HepG2 (cell line): ENCODE data around the gene ARL17B. TPM values are rescaled to one million over a fixed set of nuclear protein-coding genes. Genes with fewer than 3 reads are reported as not detected.
A peak's percentile ranks its signal among the peaks of the same experiment; 100 is the strongest.

Experiments used
- ELF4 ChIP-seq: sonication (generic); formaldehyde crosslinking; IDR thresholded peaks from 2 replicates; pipeline ENCODE4 v1.5.0; 2020; ENCODE audit warnings: missing genetic modification reagents, mild to moderate bottlenecking, moderate library complexity, borderline replicate concordance
- KAT8 ChIP-seq: IDR thresholded peaks from 2 replicates; pipeline ENCODE4 v1.6.1; 2016; ENCODE audit warnings: missing genetic modification reagents, missing compliant biosample characterization
- ZFP90 ChIP-seq: sonication (generic); formaldehyde crosslinking; IDR thresholded peaks from 2 replicates; pipeline ENCODE4 v1.8.0; 2022; ENCODE audit warnings: missing genetic modification reagents, mild to moderate bottlenecking, inconsistent platforms, borderline replicate concordance
- ZNF136 ChIP-seq: sonication (generic); formaldehyde crosslinking; IDR thresholded peaks from 2 replicates; pipeline ENCODE4 v1.8.1; 2022; ENCODE audit warnings: low read depth, mild to moderate bottlenecking, moderate library complexity, missing genetic modification reagents
- polyA plus RNA-seq, 8 experiments: library from polyadenylated mRNA; depleted of rRNA in 3 of 8; stranded (reverse) in 7 of 8; unstranded in 1 of 8; fragments of >200 nt; fragmentation: Illumina TruSeq in 4 of 8; extraction: Trizol in 4 of 8; gene quantifications; 2 replicates each; pipeline versions ENCODE4 v1.2.1 to v1.2.3, GENCODE V29; 2011 to 2016; ENCODE audit warnings: low read depth in 4 of 8, missing spikeins in 1 of 8, mixed read lengths in 1 of 8; ENCODE audit not compliant: insufficient read depth in 1 of 8
- total RNA-seq, 5 experiments: library from RNA; depleted of rRNA; stranded (reverse); fragments of >200 nt; fragmentation: Illumina TruSeq; extraction: Trizol; gene quantifications; 2 replicates each; pipeline ENCODE4 v1.2.3, GENCODE V29; 2016; ENCODE audit warnings: low read depth in 1 of 5
- TF ChIP-seq, protein P1 (sequence below): sonication (generic); formaldehyde crosslinking; IDR thresholded peaks from 2 replicates; pipeline ENCODE4 v1.4.0; 2020; ENCODE audit warnings: mild to moderate bottlenecking, missing genetic modification reagents

ARL17B gene
- total and polyA plus RNA-seq, 2 of the 13 experiments (the other 11 are each of a cell fraction or from before 2014, with no cell fraction given): 14.2 to 25.8 TPM

DNA sequence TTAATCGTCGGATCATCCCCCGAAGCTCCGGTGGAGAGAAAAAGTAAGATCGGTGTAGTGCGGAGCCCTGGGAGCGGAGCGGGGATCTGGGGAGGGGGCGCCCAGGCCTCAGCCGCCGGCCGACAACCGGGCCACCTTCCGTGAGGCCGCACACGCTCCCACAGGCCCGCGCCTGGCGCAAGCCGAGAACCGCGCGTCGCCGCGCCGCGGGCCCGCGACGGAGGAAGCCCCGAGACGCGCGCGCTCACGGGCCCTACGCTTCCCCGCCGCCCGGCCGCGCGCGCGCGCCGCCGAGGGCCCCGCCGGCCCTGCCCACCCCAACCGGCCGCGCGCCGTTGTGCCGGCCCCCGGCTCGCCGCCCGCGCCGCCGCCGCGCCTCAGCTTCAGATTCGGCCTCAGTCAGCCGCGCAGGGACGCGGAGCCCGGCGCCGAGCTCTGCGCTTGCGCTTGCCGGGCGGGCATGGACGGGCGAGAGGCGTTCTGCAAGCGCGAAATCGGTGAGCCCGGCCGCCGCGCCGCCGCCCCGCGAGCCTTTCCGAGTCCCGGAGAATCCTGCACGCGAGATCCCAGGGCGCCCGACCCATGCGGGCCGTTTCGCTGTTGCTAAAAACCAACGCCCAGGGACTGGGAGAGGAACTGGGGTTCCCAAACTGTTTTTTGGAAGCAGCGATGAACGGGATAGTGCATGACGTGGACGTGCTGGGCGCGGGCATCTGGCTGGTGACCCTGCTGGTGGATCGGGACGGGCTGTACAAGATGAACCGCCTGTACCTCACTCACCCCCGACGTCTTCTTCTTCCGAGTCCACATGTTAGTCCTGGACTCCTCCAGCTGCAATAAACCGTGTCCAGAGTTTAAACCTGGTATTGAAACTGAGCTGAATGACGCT, 94.7 kb downstream of the ARL17B start (continued):
- TF ChIP-seq, protein P1, sequence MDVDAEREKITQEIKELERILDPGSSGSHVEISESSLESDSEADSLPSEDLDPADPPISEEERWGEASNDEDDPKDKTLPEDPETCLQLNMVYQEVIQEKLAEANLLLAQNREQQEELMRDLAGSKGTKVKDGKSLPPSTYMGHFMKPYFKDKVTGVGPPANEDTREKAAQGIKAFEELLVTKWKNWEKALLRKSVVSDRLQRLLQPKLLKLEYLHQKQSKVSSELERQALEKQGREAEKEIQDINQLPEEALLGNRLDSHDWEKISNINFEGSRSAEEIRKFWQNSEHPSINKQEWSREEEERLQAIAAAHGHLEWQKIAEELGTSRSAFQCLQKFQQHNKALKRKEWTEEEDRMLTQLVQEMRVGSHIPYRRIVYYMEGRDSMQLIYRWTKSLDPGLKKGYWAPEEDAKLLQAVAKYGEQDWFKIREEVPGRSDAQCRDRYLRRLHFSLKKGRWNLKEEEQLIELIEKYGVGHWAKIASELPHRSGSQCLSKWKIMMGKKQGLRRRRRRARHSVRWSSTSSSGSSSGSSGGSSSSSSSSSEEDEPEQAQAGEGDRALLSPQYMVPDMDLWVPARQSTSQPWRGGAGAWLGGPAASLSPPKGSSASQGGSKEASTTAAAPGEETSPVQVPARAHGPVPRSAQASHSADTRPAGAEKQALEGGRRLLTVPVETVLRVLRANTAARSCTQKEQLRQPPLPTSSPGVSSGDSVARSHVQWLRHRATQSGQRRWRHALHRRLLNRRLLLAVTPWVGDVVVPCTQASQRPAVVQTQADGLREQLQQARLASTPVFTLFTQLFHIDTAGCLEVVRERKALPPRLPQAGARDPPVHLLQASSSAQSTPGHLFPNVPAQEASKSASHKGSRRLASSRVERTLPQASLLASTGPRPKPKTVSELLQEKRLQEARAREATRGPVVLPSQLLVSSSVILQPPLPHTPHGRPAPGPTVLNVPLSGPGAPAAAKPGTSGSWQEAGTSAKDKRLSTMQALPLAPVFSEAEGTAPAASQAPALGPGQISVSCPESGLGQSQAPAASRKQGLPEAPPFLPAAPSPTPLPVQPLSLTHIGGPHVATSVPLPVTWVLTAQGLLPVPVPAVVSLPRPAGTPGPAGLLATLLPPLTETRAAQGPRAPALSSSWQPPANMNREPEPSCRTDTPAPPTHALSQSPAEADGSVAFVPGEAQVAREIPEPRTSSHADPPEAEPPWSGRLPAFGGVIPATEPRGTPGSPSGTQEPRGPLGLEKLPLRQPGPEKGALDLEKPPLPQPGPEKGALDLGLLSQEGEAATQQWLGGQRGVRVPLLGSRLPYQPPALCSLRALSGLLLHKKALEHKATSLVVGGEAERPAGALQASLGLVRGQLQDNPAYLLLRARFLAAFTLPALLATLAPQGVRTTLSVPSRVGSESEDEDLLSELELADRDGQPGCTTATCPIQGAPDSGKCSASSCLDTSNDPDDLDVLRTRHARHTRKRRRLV (CRISPR knock-in tag): peak; percentile 36; the same call in 1 of the 2 replicates
- TF ChIP-seq KAT8 (CRISPR knock-in tag): 0 out of 2 replicates have a peak, but pooled peaks have one; percentile 29
- TF ChIP-seq ZFP90 (CRISPR knock-in tag): peak; percentile 50; the same call in 1 of the 2 replicates
- peak; percentile 36; the same call in 1 of the 2 replicates for TF ChIP-seq ELF4 (CRISPR knock-in tag)
- TF ChIP-seq ZNF136: 0 out of 2 replicates have a peak, but pooled peaks have one; percentile 32
- TF ChIP-seq, all 625 proteins: peak for 194
